SK-N-SH (cell line): ENCODE data around the gene SLC2A1. TPM values are rescaled to one million over a fixed set of nuclear protein-coding genes. Genes with fewer than 3 reads are reported as not detected.

Experiments
- CTCF ChIA-PET: fragments of 300-600, 350-600 bp; formaldehyde crosslinking; extraction: SDS; loops from one replicate; lab custom pipeline; 2021; lab: Yijun Ruan, JAX
- POLR2A ChIA-PET: fragments of 350-600 bp; sonication (Branson Sonifier 250); formaldehyde crosslinking; extraction: SDS; loops from one replicate; lab custom pipeline; 2020; ENCODE audit warnings: antibody characterized with exemption, inconsistent platforms; lab: Yijun Ruan, JAX
- DNase-seq: peaks from one replicate; pipeline ENCODE4 v3.0.0; 2012
- H2AFZ ChIP-seq: fragments of 200-600 bp; sonication (generic); 2 replicates; pipeline ENCODE4 v1.8.1; 2016; ENCODE audit warnings: antibody characterized with exemption, mild to moderate bottlenecking, low read depth
- H3F3A ChIP-seq: fragments of 200-600 bp; sonication (generic); replicated peaks from 2 replicates; pipeline ENCODE3; 2016; ENCODE audit warnings: antibody characterized with exemption, mild to moderate bottlenecking; ENCODE audit not compliant: insufficient read depth
- H3K27ac ChIP-seq, 2 experiments: fragments of 200-500 bp in 1 of 2; fragments of 200-600 bp in 1 of 2; sonication (Bioruptor generic) in 1 of 2; sonication (generic), shearing (Covaris generic) in 1 of 2; 2 replicates each; pipeline versions ENCODE4 v1.5.1 to v1.6.1; 2014 to 2016; ENCODE audit warnings: low read depth in 2 of 2, inconsistent platforms in 1 of 2, low read length in 1 of 2, mild to moderate bottlenecking in 1 of 2, mixed read lengths in 1 of 2
- H3K27me3 ChIP-seq: fragments of 200-600 bp; sonication (generic), shearing (Covaris generic); 2 replicates; pipeline ENCODE4 v1.6.1; 2016; ENCODE audit warnings: mixed run types; ENCODE audit not compliant: insufficient read depth
- H3K36me3 ChIP-seq, 2 experiments: fragments of 200-500 bp in 1 of 2; fragments of 200-600 bp in 1 of 2; sonication (Bioruptor generic) in 1 of 2; sonication (generic) in 1 of 2; replicated peaks in 1 of 2; 2 replicates each; pipeline versions ENCODE3 to v1.5.1; 2014 to 2016; ENCODE audit warnings: low read length in 1 of 2, mild to moderate bottlenecking in 1 of 2; ENCODE audit not compliant: insufficient read depth in 2 of 2, control insufficient read depth in 1 of 2
- H3K4me1 ChIP-seq, 2 experiments: fragments of 200-500 bp in 1 of 2; fragments of 200-600 bp in 1 of 2; sonication (Bioruptor generic) in 1 of 2; sonication (generic), shearing (Covaris generic) in 1 of 2; 2 replicates each; pipeline versions ENCODE4 v1.5.1 to v1.6.1; 2014 to 2016; ENCODE audit warnings: low read depth in 1 of 2, low read length in 1 of 2, mixed run types in 1 of 2; ENCODE audit not compliant: insufficient read depth in 2 of 2, control insufficient read depth in 1 of 2
- H3K4me2 ChIP-seq: fragments of 200-600 bp; sonication (generic), shearing (Covaris generic); 2 replicates; pipeline ENCODE4 v1.6.1; 2017; ENCODE audit warnings: mixed run types
- H3K4me3 ChIP-seq, 2 experiments: fragments of 200-500 bp in 1 of 2; fragments of 200-600 bp in 1 of 2; sonication (Bioruptor generic) in 1 of 2; sonication (generic), shearing (Covaris generic) in 1 of 2; 2 replicates each; pipeline versions ENCODE4 v1.5.1 to v1.8.1; 2014 to 2016; ENCODE audit warnings: low read depth in 2 of 2, inconsistent platforms in 1 of 2, low read length in 1 of 2, mild to moderate bottlenecking in 1 of 2, mixed read lengths in 1 of 2, moderate library complexity in 1 of 2
- H3K79me2 ChIP-seq: fragments of 200-600 bp; sonication (generic); 2 replicates; pipeline ENCODE4 v1.8.1; 2017; ENCODE audit warnings: mild to moderate bottlenecking; ENCODE audit not compliant: insufficient read depth
- H3K9ac ChIP-seq: fragments of 200-600 bp; sonication (generic); 2 replicates; pipeline ENCODE4 v1.6.1; 2017; ENCODE audit warnings: mixed run types
- H3K9me2 ChIP-seq: fragments of 200-600 bp; sonication (generic); 2 replicates; pipeline ENCODE4 v1.6.1; 2017; ENCODE audit warnings: mixed run types
- H3K9me3 ChIP-seq: fragments of 200-600 bp; sonication (generic); 2 replicates; pipeline ENCODE4 v1.6.1; 2017; ENCODE audit warnings: mixed run types, mild to moderate bottlenecking, moderate library complexity
- H4K20me1 ChIP-seq: fragments of 200-600 bp; sonication (generic); 2 replicates; pipeline ENCODE4 v1.6.1; 2017; ENCODE audit warnings: mild to moderate bottlenecking, mixed run types; ENCODE audit not compliant: insufficient read depth
- FOXM1 ChIP-seq: IDR thresholded peaks from 2 replicates; pipeline ENCODE4 v1.4.0; 2012; ENCODE audit warnings: low read depth, mild to moderate bottlenecking
- GABPA ChIP-seq: IDR thresholded peaks from 2 replicates; pipeline ENCODE4 v1.4.0; 2012; ENCODE audit warnings: low read depth, mild to moderate bottlenecking
- GATA2 ChIP-seq: sonication (generic); formaldehyde crosslinking; IDR thresholded peaks from 2 replicates; pipeline ENCODE4 v1.5.0; 2020; ENCODE audit warnings: mild to moderate bottlenecking, missing genetic modification reagents
- MEF2A ChIP-seq: IDR thresholded peaks from 2 replicates; pipeline ENCODE4 v1.4.0; 2012; ENCODE audit warnings: low read depth, borderline replicate concordance
- MXI1 ChIP-seq: IDR thresholded peaks from 2 replicates; pipeline ENCODE4 v1.6.1; 2012; ENCODE audit warnings: mild to moderate bottlenecking, low read depth, low read length, improper control_type of control experiment
- NFIC ChIP-seq: IDR thresholded peaks from 2 replicates; pipeline ENCODE4 v1.4.0; 2012; ENCODE audit warnings: borderline replicate concordance
- RAD21 ChIP-seq: IDR thresholded peaks from 2 replicates; pipeline ENCODE4 v1.6.1; 2012; ENCODE audit warnings: mild to moderate bottlenecking, low read length
- REST ChIP-seq: IDR thresholded peaks from 2 replicates; pipeline ENCODE4 v1.6.1; 2012; ENCODE audit warnings: mild to moderate bottlenecking, low read depth, low read length, moderate library complexity
- RFX5 ChIP-seq: IDR thresholded peaks from 2 replicates; pipeline ENCODE4 v1.6.1; 2012; ENCODE audit warnings: mild to moderate bottlenecking, improper control_type of control experiment, low read length
- RXRA ChIP-seq: IDR thresholded peaks from 2 replicates; pipeline ENCODE4 v1.4.0; 2012; ENCODE audit warnings: low read depth, mild to moderate bottlenecking, borderline replicate concordance
- SIN3A ChIP-seq: IDR thresholded peaks from 2 replicates; pipeline ENCODE4 v1.6.1; 2012; ENCODE audit warnings: low read depth, mild to moderate bottlenecking, low read length, moderate library complexity, borderline replicate concordance
- TCF12 ChIP-seq: IDR thresholded peaks from 2 replicates; pipeline ENCODE4 v1.4.0; 2012
- USF1 ChIP-seq: IDR thresholded peaks from 2 replicates; pipeline ENCODE4 v1.4.0; 2012; ENCODE audit warnings: low read depth, borderline replicate concordance
- WGBS: methylation state at CpG from one replicate; pipeline ENCODE4 v1.1.6; 2017; ENCODE audit warnings: low lambda C conversion rate; 5-methylcytosine and 5-hydroxymethylcytosine counted together
- polyA plus RNA-seq, 3 experiments: library from polyadenylated mRNA; depleted of rRNA; stranded (reverse); fragments of >200 nt; gene quantifications; 2 replicates each; pipeline ENCODE4 v1.2.3, GENCODE V29; 2012
- TF ChIP-seq, protein P1 (sequence below): IDR thresholded peaks from 2 replicates; pipeline ENCODE4 v1.4.0; 2012; ENCODE audit warnings: low read depth, borderline replicate concordance
- TF ChIP-seq, protein P2 (sequence below): fragments of 150-350 bp; IDR thresholded peaks from 2 replicates; pipeline ENCODE4 v1.6.1; 2016; ENCODE audit warnings: mild to moderate bottlenecking, low read depth, low read length
- TF ChIP-seq, protein P3 (sequence below): IDR thresholded peaks from 2 replicates; pipeline ENCODE4 v1.4.0; 2012; ENCODE audit warnings: low read depth

SLC2A1 gene
- polyA plus RNA-seq, 1 of the 3 experiments (the other 2 are of a cell fraction): 63.8 TPM

GRCh38 chr1:42926235-42926878 lies 32.3 kb downstream of the SLC2A1 start:
- no peak for TF ChIP-seq GABPA
- TF ChIP-seq, protein P1, sequence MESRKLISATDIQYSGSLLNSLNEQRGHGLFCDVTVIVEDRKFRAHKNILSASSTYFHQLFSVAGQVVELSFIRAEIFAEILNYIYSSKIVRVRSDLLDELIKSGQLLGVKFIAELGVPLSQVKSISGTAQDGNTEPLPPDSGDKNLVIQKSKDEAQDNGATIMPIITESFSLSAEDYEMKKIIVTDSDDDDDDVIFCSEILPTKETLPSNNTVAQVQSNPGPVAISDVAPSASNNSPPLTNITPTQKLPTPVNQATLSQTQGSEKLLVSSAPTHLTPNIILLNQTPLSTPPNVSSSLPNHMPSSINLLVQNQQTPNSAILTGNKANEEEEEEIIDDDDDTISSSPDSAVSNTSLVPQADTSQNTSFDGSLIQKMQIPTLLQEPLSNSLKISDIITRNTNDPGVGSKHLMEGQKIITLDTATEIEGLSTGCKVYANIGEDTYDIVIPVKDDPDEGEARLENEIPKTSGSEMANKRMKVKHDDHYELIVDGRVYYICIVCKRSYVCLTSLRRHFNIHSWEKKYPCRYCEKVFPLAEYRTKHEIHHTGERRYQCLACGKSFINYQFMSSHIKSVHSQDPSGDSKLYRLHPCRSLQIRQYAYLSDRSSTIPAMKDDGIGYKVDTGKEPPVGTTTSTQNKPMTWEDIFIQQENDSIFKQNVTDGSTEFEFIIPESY: no peak
- no peak for TF ChIP-seq GATA2
- TF ChIP-seq TCF12: no peak
- TF ChIP-seq RFX5: no peak
- no peak for TF ChIP-seq MXI1
- TF ChIP-seq, protein P2, sequence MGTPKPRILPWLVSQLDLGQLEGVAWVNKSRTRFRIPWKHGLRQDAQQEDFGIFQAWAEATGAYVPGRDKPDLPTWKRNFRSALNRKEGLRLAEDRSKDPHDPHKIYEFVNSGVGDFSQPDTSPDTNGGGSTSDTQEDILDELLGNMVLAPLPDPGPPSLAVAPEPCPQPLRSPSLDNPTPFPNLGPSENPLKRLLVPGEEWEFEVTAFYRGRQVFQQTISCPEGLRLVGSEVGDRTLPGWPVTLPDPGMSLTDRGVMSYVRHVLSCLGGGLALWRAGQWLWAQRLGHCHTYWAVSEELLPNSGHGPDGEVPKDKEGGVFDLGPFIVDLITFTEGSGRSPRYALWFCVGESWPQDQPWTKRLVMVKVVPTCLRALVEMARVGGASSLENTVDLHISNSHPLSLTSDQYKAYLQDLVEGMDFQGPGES: no peak
- no peak for TF ChIP-seq RAD21
- TF ChIP-seq FOXM1: no peak
- TF ChIP-seq USF1: no peak
- TF ChIP-seq, protein P3, sequence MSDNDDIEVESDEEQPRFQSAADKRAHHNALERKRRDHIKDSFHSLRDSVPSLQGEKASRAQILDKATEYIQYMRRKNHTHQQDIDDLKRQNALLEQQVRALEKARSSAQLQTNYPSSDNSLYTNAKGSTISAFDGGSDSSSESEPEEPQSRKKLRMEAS: no peak
- no peak for TF ChIP-seq NFIC
- no peak for TF ChIP-seq REST
- TF ChIP-seq SIN3A: no peak
- TF ChIP-seq MEF2A: no peak
- no peak for TF ChIP-seq RXRA
- TF ChIP-seq, all 33 proteins: peak for 0
- ChIA-PET CTCF (interaction anchor here (0.8 to 19.0 kb wide), 2 partner anchors 12 to 150 kb away, joined by 3 to 607 read pairs; no protein-coding TSS in a partner anchor), POLR2A (no interaction called here)
- Histone ChIP-seq H2AFZ (no peak overlapping the region), H3K9me2 (no peaks in the 10 kb centered on the region), H3K9ac (no peak overlapping the region), H3K9me3 (no peaks in the 10 kb centered on the region), H3K36me3 (peaks cover 11 to 53% of the 10 kb centered on the region in 2 experiments), H3K27ac (0 out of 4 replicates have a peak overlapping the region, but pooled peaks of 1 of the 2 experiments have one; percentile 6), H3K79me2 (peaks cover 2% of the 10 kb centered on the region; the same call in 1 of the 2 replicates), H3F3A (peaks cover 27% of the 10 kb centered on the region), H3K4me3 (no peak overlapping the region), H3K4me1 (peaks cover 0 to 11% of the 10 kb centered on the region in 2 experiments; a peak in 3 of 4 replicates), H3K27me3 (no peaks in the 10 kb centered on the region), H4K20me1 (no peaks in the 10 kb centered on the region), H3K4me2 (no peak overlapping the region)
- WGBS: 98% methylated on average over 4 of the region's 5 CpGs
- no peak for DNase-seq
